Astrocyte (in vitro differentiated cells and primary cell): ENCODE data around the gene LRCH1. TPM values are rescaled to one million over a fixed set of nuclear protein-coding genes. Genes with fewer than 3 reads are reported as not detected.

ENCODE experiments used
- DNase-seq: peaks from one replicate; pipeline ENCODE4 v3.0.0-alpha.2; 2010; ENCODE audit warnings: low read depth
- FAIRE-seq: peaks from 2 replicates; lab custom pipeline; 2011; peaks lifted over from hg19 to GRCh38; lab: Jason Lieb, UNC
- H2AFZ ChIP-seq: 2 replicates; pipeline ENCODE4 v1.6.0; 2012; ENCODE audit warnings: low read depth, low read length, inconsistent platforms
- H3K27ac ChIP-seq: 2 replicates; pipeline ENCODE4 v1.5.1; 2011; ENCODE audit warnings: low read depth, low read length, inconsistent platforms
- H3K27me3 ChIP-seq: 2 replicates; pipeline ENCODE4 v1.6.0; 2011; ENCODE audit warnings: low read length, inconsistent platforms; ENCODE audit not compliant: insufficient read depth
- H3K36me3 ChIP-seq: 2 replicates; pipeline ENCODE4 v1.5.1; 2011; ENCODE audit warnings: low read length, inconsistent platforms; ENCODE audit not compliant: insufficient read depth
- H3K4me1 ChIP-seq: 2 replicates; pipeline ENCODE4 v1.5.1; 2011; ENCODE audit warnings: low read length, inconsistent platforms; ENCODE audit not compliant: insufficient read depth
- H3K4me2 ChIP-seq: 2 replicates; pipeline ENCODE4 v1.6.0; 2012; ENCODE audit warnings: low read length, inconsistent platforms
- H3K4me3 ChIP-seq: 2 replicates; pipeline ENCODE4 v1.5.1; 2011; ENCODE audit warnings: low read depth, mild to moderate bottlenecking, low read length, inconsistent platforms; ENCODE audit not compliant: insufficient read depth
- H3K79me2 ChIP-seq: 2 replicates; pipeline ENCODE4 v1.6.0; 2012; ENCODE audit warnings: mild to moderate bottlenecking, low read length, inconsistent platforms; ENCODE audit not compliant: insufficient read depth
- H3K9ac ChIP-seq: 2 replicates; pipeline ENCODE4 v1.6.0; 2012; ENCODE audit warnings: mild to moderate bottlenecking, low read length, inconsistent platforms
- H3K9me3 ChIP-seq: 2 replicates; pipeline ENCODE4 v1.5.1; 2012; ENCODE audit warnings: low read depth, mild to moderate bottlenecking, low read length, inconsistent platforms; ENCODE audit not compliant: insufficient read depth
- H4K20me1 ChIP-seq: 2 replicates; pipeline ENCODE4 v1.6.0; 2012; ENCODE audit warnings: low read length, inconsistent platforms; ENCODE audit not compliant: insufficient read depth
- H3K27ac Mint-ChIP-seq: one replicate; pipeline ENCODE4 v1.8.0; 2021; ENCODE audit warnings: mild to moderate bottlenecking, mixed read lengths; ENCODE audit not compliant: unreplicated experiment
- H3K27me3 Mint-ChIP-seq: one replicate; pipeline ENCODE4 v1.8.0; 2021; ENCODE audit warnings: low read depth, mixed read lengths; ENCODE audit not compliant: unreplicated experiment
- H3K36me3 Mint-ChIP-seq: one replicate; pipeline ENCODE4 v1.8.0; 2021; ENCODE audit warnings: low read depth, mixed read lengths; ENCODE audit not compliant: unreplicated experiment
- H3K4me1 Mint-ChIP-seq: one replicate; pipeline ENCODE4 v1.8.0; 2021; ENCODE audit warnings: low read depth, mixed read lengths; ENCODE audit not compliant: unreplicated experiment
- H3K4me3 Mint-ChIP-seq: one replicate; pipeline ENCODE4 v1.8.0; 2021; ENCODE audit warnings: mild to moderate bottlenecking, moderate library complexity, mixed read lengths; ENCODE audit not compliant: unreplicated experiment
- H3K9me3 Mint-ChIP-seq: one replicate; pipeline ENCODE4 v1.8.0; 2021; ENCODE audit warnings: mild to moderate bottlenecking, mixed read lengths; ENCODE audit not compliant: unreplicated experiment
- EZH2 ChIP-seq: IDR thresholded peaks from 2 replicates; pipeline ENCODE4 v1.6.1; 2012; ENCODE audit warnings: mild to moderate bottlenecking, low read length, inconsistent platforms; ENCODE audit not compliant: insufficient read depth
- total RNA-seq: library from RNA; stranded (reverse); gene quantifications from 2 replicates; pipeline ENCODE4 v1.2.1, GENCODE V29; 2021
- TF ChIP-seq, protein P1 (sequence below): IDR thresholded peaks from 2 replicates; pipeline ENCODE4 v1.5.1; 2011; ENCODE audit warnings: low read depth, mild to moderate bottlenecking, inconsistent platforms, low read length, moderate library complexity; ENCODE audit not compliant: insufficient read depth

The LRCH1 gene
- total RNA-seq, 1 donor from 2014 or later = 17.7 TPM

DNA sequence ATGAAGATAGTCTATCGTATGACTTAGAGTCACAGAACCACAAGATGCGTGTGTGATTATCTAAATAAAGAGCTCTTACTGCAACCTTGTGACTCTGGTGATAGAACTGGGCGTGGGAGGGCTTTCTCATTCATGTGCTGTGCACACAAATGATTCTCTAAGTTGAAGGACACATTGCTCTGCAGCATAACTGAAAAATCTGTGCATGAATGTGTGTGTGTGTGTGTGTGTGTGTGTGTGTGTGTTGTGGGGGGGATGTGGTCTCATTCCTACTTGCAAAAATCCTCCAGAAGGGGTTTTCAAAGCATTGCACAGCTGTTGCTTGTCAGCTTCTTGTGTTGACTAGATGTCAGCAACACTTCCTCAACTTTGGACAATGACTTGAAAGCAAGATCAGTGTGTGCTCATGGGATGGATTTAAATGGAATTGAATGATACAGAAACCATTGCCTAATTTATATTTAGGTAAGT, 22.4 kb downstream of the LRCH1 start:
- peak overlapping the region; percentile 44 for H3K27ac ChIP-seq
- TF ChIP-seq EZH2 = no peak
- TF ChIP-seq, protein P1, sequence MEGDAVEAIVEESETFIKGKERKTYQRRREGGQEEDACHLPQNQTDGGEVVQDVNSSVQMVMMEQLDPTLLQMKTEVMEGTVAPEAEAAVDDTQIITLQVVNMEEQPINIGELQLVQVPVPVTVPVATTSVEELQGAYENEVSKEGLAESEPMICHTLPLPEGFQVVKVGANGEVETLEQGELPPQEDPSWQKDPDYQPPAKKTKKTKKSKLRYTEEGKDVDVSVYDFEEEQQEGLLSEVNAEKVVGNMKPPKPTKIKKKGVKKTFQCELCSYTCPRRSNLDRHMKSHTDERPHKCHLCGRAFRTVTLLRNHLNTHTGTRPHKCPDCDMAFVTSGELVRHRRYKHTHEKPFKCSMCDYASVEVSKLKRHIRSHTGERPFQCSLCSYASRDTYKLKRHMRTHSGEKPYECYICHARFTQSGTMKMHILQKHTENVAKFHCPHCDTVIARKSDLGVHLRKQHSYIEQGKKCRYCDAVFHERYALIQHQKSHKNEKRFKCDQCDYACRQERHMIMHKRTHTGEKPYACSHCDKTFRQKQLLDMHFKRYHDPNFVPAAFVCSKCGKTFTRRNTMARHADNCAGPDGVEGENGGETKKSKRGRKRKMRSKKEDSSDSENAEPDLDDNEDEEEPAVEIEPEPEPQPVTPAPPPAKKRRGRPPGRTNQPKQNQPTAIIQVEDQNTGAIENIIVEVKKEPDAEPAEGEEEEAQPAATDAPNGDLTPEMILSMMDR = no peak
- Mint-ChIP-seq H3K4me1 (peaks cover 62% of the 10 kb centered on the region), H3K4me3 (no peak overlapping the region), H3K9me3 (peaks cover 1% of the 10 kb centered on the region), H3K27me3 (no peaks in the 10 kb centered on the region), H3K36me3 (no peaks in the 10 kb centered on the region), H3K27ac (no peak overlapping the region)
- H3K4me3 ChIP-seq = no peak overlapping the region
- peaks cover 80% of the 10 kb centered on the region for H4K20me1 ChIP-seq
- FAIRE-seq (no peak), DNase-seq (peak; percentile 67)
- H3K27me3 ChIP-seq = no peaks in the 10 kb centered on the region
- peaks cover 80% of the 10 kb centered on the region for H3K79me2 ChIP-seq
- peak overlapping the region; percentile 66 for H3K4me2 ChIP-seq
- no peaks in the 10 kb centered on the region for H3K36me3 ChIP-seq
- peaks cover 26% of the 10 kb centered on the region for H3K4me1 ChIP-seq
- no peaks in the 10 kb centered on the region for H3K9me3 ChIP-seq
- peak overlapping the region; percentile 3 for H3K9ac ChIP-seq
- no peak overlapping the region for H2AFZ ChIP-seq

DNA sequence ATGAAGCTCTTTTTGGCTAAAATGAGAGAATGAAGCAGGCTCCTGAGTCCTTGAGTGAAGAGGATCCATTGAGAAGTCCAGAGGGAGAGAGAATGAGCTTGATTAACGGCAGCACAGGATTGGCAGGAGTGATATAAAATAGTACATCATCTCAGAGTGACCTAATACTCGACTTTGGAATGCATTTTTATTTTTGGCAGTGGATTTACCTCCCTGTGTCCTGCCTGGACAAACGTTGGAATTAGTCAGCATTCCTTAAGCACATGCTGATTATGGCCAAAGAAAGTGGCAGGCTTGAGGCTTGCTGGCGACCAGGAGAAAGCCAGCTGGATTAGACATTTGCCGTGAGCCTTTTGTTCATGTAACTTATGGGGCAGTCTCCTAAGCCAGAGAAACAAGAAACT, 22.9 kb downstream of the LRCH1 start:
- Histone ChIP-seq H3K36me3 (no peaks in the 10 kb centered on the region), H2AFZ (no peak overlapping the region), H3K4me2 (peak overlapping the region; percentile 66), H3K4me1 (peaks cover 26% of the 10 kb centered on the region), H3K4me3 (no peak overlapping the region), H3K79me2 (peaks cover 81% of the 10 kb centered on the region), H3K9me3 (no peaks in the 10 kb centered on the region), H4K20me1 (peaks cover 80% of the 10 kb centered on the region), H3K27ac (peak overlapping the region; percentile 44), H3K9ac (peak overlapping the region; percentile 34), H3K27me3 (no peaks in the 10 kb centered on the region)
- Mint-ChIP-seq H3K36me3 (no peaks in the 10 kb centered on the region), H3K27me3 (no peaks in the 10 kb centered on the region), H3K27ac (peak overlapping the region; percentile 0), H3K9me3 (peaks cover 1% of the 10 kb centered on the region), H3K4me3 (no peak overlapping the region), H3K4me1 (peaks cover 61% of the 10 kb centered on the region)
- DNase-seq = peak; percentile 95
- no peak for TF ChIP-seq EZH2
- TF ChIP-seq, protein P1 = no peak
- FAIRE-seq = peak; percentile 78

DNA sequence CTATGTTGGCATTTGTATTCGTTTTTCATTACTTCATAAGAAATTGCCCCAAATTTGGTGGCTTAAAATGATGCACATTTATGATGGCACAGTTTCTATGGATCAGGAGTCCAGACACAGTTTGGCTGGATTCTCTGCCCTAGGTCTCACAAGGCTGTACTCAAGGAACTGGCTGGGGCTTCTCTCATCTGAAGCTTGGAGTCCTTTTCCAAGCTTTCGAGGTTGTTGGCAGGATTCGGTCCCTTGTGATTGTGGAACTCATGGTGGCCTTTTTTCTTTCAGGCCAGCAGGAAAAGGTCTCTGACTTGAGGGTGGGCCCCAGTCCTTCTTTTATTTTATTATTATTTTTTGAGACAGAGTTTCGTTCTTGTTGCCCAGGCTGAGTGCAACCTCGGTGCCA, 23.8 kb downstream of the LRCH1 start:
- Histone ChIP-seq H3K79me2 (peaks cover 80% of the 10 kb centered on the region), H3K9ac (no peak overlapping the region), H3K27me3 (no peaks in the 10 kb centered on the region), H3K9me3 (no peaks in the 10 kb centered on the region), H3K36me3 (no peaks in the 10 kb centered on the region), H3K4me3 (no peak overlapping the region), H3K4me2 (peak overlapping the region; percentile 66), H4K20me1 (peaks cover 77% of the 10 kb centered on the region), H3K27ac (no peak overlapping the region), H2AFZ (no peak overlapping the region), H3K4me1 (peaks cover 19% of the 10 kb centered on the region)
- FAIRE-seq (no peak), DNase-seq (no peak)
- H3K9me3 Mint-ChIP-seq = peaks cover 1% of the 10 kb centered on the region
- TF ChIP-seq, protein P1 = no peak
- no peak for TF ChIP-seq EZH2
- no peaks in the 10 kb centered on the region for H3K27me3 Mint-ChIP-seq
- peaks cover 51% of the 10 kb centered on the region for H3K4me1 Mint-ChIP-seq
- no peaks in the 10 kb centered on the region for H3K36me3 Mint-ChIP-seq
- H3K27ac Mint-ChIP-seq = peak overlapping the region; percentile 0
- no peak overlapping the region for H3K4me3 Mint-ChIP-seq
